ENCODE results near the gene SARNP. TPM values are rescaled to one million over a fixed set of nuclear protein-coding genes. Genes with fewer than 3 reads are reported as not detected.

The SARNP gene
- total RNA-seq, 1 experiment from 2014 or later, result 98.3 TPM

DNA sequence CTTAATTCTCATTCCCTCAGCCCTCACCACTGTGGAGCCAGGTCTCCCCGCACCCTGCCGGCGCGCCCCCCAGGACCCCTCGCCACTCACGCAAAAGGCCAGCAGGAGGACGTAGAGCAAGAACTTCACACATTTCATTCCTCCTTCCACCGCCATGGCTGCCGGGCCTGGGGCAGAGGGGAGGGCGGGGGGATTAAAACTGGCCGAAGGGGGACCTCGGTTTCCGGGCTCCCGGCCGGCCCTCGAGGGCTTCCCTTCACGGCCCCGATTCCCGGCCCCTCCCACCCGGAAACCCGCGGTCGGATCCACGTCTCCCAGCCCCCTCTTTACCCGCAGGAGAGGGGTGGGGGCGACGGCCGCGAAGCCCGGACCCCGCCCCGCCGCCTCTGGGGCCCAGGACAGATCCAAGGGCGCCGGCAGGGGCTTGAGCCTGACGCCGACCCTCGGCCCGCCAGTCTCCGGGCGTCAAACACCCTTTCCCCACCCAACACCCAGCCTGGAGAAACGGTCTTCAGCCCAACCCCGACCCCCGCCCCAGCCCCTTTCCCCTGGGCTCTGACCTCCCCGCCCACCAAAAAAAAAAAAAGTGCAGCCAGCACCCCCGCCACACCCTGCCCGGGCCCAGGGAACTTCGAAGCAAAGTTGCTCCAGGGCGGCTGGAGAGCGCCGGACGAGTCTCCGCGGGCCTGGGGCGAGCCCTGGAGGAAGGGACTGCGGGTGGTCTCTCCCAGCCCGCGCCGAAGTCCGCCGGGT lies 89.2 kb downstream of the SARNP start:
- H3K27ac Mint-ChIP-seq, result no peak overlapping the region
- peak overlapping the region; percentile 88 for H3K4me3 Mint-ChIP-seq
- no peaks in the 10 kb centered on the region for H3K9me3 Mint-ChIP-seq
- ATAC-seq, result 0 out of 2 replicates have a peak, but pooled peaks have one; percentile 3
- H3K4me1 Mint-ChIP-seq, result peaks cover 31% of the 10 kb centered on the region
- no peaks in the 10 kb centered on the region for H3K27me3 Mint-ChIP-seq (ENCODE audit: low read depth)
- TF ChIP-seq, protein P1, sequence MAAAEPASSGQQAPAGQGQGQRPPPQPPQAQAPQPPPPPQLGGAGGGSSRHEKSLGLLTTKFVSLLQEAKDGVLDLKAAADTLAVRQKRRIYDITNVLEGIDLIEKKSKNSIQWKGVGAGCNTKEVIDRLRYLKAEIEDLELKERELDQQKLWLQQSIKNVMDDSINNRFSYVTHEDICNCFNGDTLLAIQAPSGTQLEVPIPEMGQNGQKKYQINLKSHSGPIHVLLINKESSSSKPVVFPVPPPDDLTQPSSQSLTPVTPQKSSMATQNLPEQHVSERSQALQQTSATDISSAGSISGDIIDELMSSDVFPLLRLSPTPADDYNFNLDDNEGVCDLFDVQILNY (CRISPR knock-in tag; IDR thresholded peaks at IDR 0.05), result no peak
- TF ChIP-seq CREM (CRISPR knock-in tag; IDR thresholded peaks at IDR 0.05) (no peak), ZNF671 (CRISPR knock-in tag; IDR thresholded peaks at IDR 0.05) (no peak), ZNF263 (CRISPR knock-in tag; IDR thresholded peaks at IDR 0.05; ENCODE audit: low read depth) (no peak)
- TF ChIP-seq, protein P2, sequence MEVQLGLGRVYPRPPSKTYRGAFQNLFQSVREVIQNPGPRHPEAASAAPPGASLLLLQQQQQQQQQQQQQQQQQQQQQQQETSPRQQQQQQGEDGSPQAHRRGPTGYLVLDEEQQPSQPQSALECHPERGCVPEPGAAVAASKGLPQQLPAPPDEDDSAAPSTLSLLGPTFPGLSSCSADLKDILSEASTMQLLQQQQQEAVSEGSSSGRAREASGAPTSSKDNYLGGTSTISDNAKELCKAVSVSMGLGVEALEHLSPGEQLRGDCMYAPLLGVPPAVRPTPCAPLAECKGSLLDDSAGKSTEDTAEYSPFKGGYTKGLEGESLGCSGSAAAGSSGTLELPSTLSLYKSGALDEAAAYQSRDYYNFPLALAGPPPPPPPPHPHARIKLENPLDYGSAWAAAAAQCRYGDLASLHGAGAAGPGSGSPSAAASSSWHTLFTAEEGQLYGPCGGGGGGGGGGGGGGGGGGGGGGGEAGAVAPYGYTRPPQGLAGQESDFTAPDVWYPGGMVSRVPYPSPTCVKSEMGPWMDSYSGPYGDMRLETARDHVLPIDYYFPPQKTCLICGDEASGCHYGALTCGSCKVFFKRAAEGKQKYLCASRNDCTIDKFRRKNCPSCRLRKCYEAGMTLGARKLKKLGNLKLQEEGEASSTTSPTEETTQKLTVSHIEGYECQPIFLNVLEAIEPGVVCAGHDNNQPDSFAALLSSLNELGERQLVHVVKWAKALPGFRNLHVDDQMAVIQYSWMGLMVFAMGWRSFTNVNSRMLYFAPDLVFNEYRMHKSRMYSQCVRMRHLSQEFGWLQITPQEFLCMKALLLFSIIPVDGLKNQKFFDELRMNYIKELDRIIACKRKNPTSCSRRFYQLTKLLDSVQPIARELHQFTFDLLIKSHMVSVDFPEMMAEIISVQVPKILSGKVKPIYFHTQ (CRISPR knock-in tag; IDR thresholded peaks at IDR 0.05), result no peak
- DNase-seq (ENCODE audit: low spot score), result peak; percentile 34
- CTCF ChIA-PET, result interaction anchor here (1.1 to 2.7 kb wide), 11 partner anchors 8 to 246 kb away, joined by 3 to 75 read pairs (median 11); partner anchors contain the start of genes BLOC1S1, ITGA7, RAB5B and RDH5
- H3K36me3 Mint-ChIP-seq, result peaks cover 17% of the 10 kb centered on the region
- POLR2A ChIA-PET, result interaction anchor here (0.6 to 2.5 kb wide), 7 partner anchors 10 to 1427 kb away, joined by 3 to 21 read pairs (median 12); partner anchors contain the start of genes BLOC1S1, GDF11, ITGA7 and ORMDL2

DNA sequence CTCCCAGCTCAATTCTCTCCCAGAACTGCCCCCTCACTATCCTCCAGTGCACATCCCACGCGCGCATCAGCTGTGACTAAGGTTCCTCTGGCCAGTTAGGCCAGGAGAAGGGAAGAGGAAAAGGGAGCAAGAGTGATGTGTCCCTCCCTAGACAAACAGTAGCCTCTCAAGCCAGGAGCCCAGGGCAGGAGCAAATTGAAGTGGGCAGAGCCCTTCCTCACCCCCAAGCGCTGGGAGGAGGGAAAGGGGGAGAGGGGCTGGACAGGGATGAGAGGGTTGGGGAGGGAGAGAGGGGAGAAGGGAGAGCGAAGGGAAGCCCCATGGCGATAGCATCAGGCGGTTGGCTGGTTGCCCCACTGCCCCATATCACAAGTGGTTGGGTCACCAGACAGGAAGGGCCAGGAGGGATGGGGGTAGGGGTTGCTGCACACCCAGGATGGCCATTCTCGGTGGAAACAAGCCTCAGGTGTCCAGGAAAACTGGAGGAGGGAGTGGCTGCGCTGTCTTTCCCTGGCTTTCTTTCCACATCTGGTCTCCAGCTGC lies 89.8 kb downstream of the SARNP start:
- Mint-ChIP-seq H3K9me3 (no peaks in the 10 kb centered on the region), H3K4me1 (peaks cover 31% of the 10 kb centered on the region), H3K36me3 (peaks cover 20% of the 10 kb centered on the region), H3K27ac (peak overlapping the region; percentile 42; the same call in 1 of the 2 replicates), H3K4me3 (peak overlapping the region; percentile 88), H3K27me3 (ENCODE audit: low read depth) (no peaks in the 10 kb centered on the region)
- ChIA-PET POLR2A (no interaction called here), CTCF (interaction anchor here (1.1 kb wide), 1 partner anchor 9 kb away, joined by 5 read pairs; no protein-coding TSS in a partner anchor)
- ATAC-seq, result no peak
- no peak for DNase-seq (ENCODE audit: low spot score)
- TF ChIP-seq CREB1 (CRISPR knock-in tag; IDR thresholded peaks at IDR 0.05) (no peak), CBFB (CRISPR knock-in tag; IDR thresholded peaks at IDR 0.05; ENCODE audit: low read depth) (no peak), GRHL2 (CRISPR knock-in tag; IDR thresholded peaks at IDR 0.05; ENCODE audit: insufficient replicate concordance, severe bottlenecking) (no peak), NR2C2 (CRISPR knock-in tag; IDR thresholded peaks at IDR 0.05) (no peak), ZNF317 (CRISPR knock-in tag; IDR thresholded peaks at IDR 0.05; ENCODE audit: borderline replicate concordance, low read depth) (no peak), ESRRA (CRISPR knock-in tag; IDR thresholded peaks at IDR 0.05; ENCODE audit: borderline replicate concordance) (no peak), RORB (CRISPR knock-in tag; IDR thresholded peaks at IDR 0.05) (no peak), NFATC4 (CRISPR knock-in tag; IDR thresholded peaks at IDR 0.05) (no peak), GTF2I (CRISPR knock-in tag; conservative IDR thresholded peaks at IDR 0.05) (no peak), ZNF232 (CRISPR knock-in tag; IDR thresholded peaks at IDR 0.05) (no peak), ZNF416 (CRISPR knock-in tag; IDR thresholded peaks at IDR 0.05) (no peak), HMGA2 (CRISPR knock-in tag; IDR thresholded peaks at IDR 0.05) (no peak)
- TF ChIP-seq, protein P3, sequence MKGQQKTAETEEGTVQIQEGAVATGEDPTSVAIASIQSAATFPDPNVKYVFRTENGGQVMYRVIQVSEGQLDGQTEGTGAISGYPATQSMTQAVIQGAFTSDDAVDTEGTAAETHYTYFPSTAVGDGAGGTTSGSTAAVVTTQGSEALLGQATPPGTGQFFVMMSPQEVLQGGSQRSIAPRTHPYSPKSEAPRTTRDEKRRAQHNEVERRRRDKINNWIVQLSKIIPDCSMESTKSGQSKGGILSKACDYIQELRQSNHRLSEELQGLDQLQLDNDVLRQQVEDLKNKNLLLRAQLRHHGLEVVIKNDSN (CRISPR knock-in tag; IDR thresholded peaks at IDR 0.05), result no peak
- TF ChIP-seq, protein P2 (CRISPR knock-in tag; IDR thresholded peaks at IDR 0.05), result no peak
- TF ChIP-seq, protein P4, sequence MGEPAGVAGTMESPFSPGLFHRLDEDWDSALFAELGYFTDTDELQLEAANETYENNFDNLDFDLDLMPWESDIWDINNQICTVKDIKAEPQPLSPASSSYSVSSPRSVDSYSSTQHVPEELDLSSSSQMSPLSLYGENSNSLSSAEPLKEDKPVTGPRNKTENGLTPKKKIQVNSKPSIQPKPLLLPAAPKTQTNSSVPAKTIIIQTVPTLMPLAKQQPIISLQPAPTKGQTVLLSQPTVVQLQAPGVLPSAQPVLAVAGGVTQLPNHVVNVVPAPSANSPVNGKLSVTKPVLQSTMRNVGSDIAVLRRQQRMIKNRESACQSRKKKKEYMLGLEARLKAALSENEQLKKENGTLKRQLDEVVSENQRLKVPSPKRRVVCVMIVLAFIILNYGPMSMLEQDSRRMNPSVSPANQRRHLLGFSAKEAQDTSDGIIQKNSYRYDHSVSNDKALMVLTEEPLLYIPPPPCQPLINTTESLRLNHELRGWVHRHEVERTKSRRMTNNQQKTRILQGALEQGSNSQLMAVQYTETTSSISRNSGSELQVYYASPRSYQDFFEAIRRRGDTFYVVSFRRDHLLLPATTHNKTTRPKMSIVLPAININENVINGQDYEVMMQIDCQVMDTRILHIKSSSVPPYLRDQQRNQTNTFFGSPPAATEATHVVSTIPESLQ (CRISPR knock-in tag; IDR thresholded peaks at IDR 0.05), result no peak
- TF ChIP-seq, protein P5, sequence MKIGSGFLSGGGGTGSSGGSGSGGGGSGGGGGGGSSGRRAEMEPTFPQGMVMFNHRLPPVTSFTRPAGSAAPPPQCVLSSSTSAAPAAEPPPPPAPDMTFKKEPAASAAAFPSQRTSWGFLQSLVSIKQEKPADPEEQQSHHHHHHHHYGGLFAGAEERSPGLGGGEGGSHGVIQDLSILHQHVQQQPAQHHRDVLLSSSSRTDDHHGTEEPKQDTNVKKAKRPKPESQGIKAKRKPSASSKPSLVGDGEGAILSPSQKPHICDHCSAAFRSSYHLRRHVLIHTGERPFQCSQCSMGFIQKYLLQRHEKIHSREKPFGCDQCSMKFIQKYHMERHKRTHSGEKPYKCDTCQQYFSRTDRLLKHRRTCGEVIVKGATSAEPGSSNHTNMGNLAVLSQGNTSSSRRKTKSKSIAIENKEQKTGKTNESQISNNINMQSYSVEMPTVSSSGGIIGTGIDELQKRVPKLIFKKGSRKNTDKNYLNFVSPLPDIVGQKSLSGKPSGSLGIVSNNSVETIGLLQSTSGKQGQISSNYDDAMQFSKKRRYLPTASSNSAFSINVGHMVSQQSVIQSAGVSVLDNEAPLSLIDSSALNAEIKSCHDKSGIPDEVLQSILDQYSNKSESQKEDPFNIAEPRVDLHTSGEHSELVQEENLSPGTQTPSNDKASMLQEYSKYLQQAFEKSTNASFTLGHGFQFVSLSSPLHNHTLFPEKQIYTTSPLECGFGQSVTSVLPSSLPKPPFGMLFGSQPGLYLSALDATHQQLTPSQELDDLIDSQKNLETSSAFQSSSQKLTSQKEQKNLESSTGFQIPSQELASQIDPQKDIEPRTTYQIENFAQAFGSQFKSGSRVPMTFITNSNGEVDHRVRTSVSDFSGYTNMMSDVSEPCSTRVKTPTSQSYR (CRISPR knock-in tag; IDR thresholded peaks at IDR 0.05), result no peak

All from WTC11 (cell line).